COLO668 (cell line): ENCODE measurements around the gene UTP15.

ENCODE experiments used
- DNase-seq: peaks from one replicate; lab custom pipeline; 2025; ENCODE audit not compliant: unreplicated experiment; lab: John Stamatoyannopoulos, UW

Gene UTP15

GRCh38 chr5:73565139-73565968, at the start of gene UTP15, which contains the start of gene ANKRA2:
TSS of gene UTP15 (plus strand) at chr5:73565743. CDS start at chr5:73567345, 1,602 bp downstream.
TSS of gene ANKRA2 (minus strand) at chr5:73565639. CDS start at chr5:73562881, 2,758 bp downstream.
- peak; percentile 97 for DNase-seq

- DNase-seq: peak; percentile 58
Measured at GRCh38 chr5:73519531-73520283, 45.8 kb upstream of the UTP15 start.

GRCh38 chr5:73522989-73523388, 42.6 kb upstream of the UTP15 start:
- no peak for DNase-seq

- DNase-seq: no peak
Measured at GRCh38 chr5:73523861-73524260, 41.7 kb upstream of the UTP15 start.

GRCh38 chr5:73525606-73526203, 39.8 kb upstream of the UTP15 start:
- no peak for DNase-seq

GRCh38 chr5:73528248-73528647, 37.3 kb upstream of the UTP15 start:
- DNase-seq: no peak

- no peak for DNase-seq
Measured at GRCh38 chr5:73529081-73529480, 36.5 kb upstream of the UTP15 start.

GRCh38 chr5:73531356-73531755, 34.2 kb upstream of the UTP15 start:
- no peak for DNase-seq

- DNase-seq: peak; percentile 9
Measured at GRCh38 chr5:73532195-73532594, 33.3 kb upstream of the UTP15 start.

GRCh38 chr5:73534011-73534644, 31.4 kb upstream of the UTP15 start:
- DNase-seq: no peak

- DNase-seq: no peak
Measured at GRCh38 chr5:73534971-73535370, 30.6 kb upstream of the UTP15 start.

- no peak for DNase-seq
Measured at GRCh38 chr5:73539730-73540129, 25.8 kb upstream of the UTP15 start.

- DNase-seq: no peak
Measured at GRCh38 chr5:73540192-73540591, 25.4 kb upstream of the UTP15 start.

GRCh38 chr5:73542020-73542419, 23.5 kb upstream of the UTP15 start:
- no peak for DNase-seq

- peak; percentile 74 for DNase-seq
Measured at GRCh38 chr5:73544429-73545402, 20.8 kb upstream of the UTP15 start.

GRCh38 chr5:73545403-73545779, 20.2 kb upstream of the UTP15 start:
- DNase-seq: no peak

- no peak for DNase-seq
Measured at GRCh38 chr5:73550016-73550415, 15.5 kb upstream of the UTP15 start.

GRCh38 chr5:73552642-73553041, 12.9 kb upstream of the UTP15 start:
- no peak for DNase-seq

- no peak for DNase-seq
Measured at GRCh38 chr5:73558950-73559349, 6.6 kb upstream of the UTP15 start.

- DNase-seq: no peak
Measured at GRCh38 chr5:73564018-73564417, 1.5 kb upstream of the UTP15 start.
